Right hindlimb (tissue), 1 donor: ENCODE measurements around the gene ANTXR1.
A peak's percentile ranks its signal among the peaks of the same experiment; 100 is the strongest.

Source experiments
- DNase-seq: peaks from one replicate; pipeline ENCODE4 v3.0.0-alpha.2; 2018

ANTXR1 gene

GRCh38 chr2:69013142-69013839 lies at the start of gene ANTXR1:
TSS of gene ANTXR1 (plus strand) at chr2:69013179. CDS start at chr2:69013500, 321 bp downstream.
- peak; percentile 87 for DNase-seq

- no peak for DNase-seq
These were observed 48.7 kb upstream of the ANTXR1 start for GRCh38 chr2:68964282-68964681.

- no peak for DNase-seq
These were observed 44.8 kb upstream of the ANTXR1 start for GRCh38 chr2:68968221-68968620.

- DNase-seq = no peak
These were observed 43.1 kb upstream of the ANTXR1 start for GRCh38 chr2:68969736-68970490.

- DNase-seq = peak; percentile 44
These were observed 42.3 kb upstream of the ANTXR1 start for GRCh38 chr2:68970566-68971265.

GRCh38 chr2:68971591-68972231 lies 41.3 kb upstream of the ANTXR1 start:
- DNase-seq = no peak

- no peak for DNase-seq
These were observed 38.7 kb upstream of the ANTXR1 start, which contains the start of gene GKN1 for GRCh38 chr2:68974251-68974650. TSS of gene GKN1 (plus strand) at chr2:68974636. CDS start at chr2:68974678, 42 bp downstream.

GRCh38 chr2:68974946-68975665 lies 37.9 kb upstream of the ANTXR1 start:
- DNase-seq = no peak

GRCh38 chr2:68975844-68976243 lies 37.1 kb upstream of the ANTXR1 start:
- DNase-seq = no peak

GRCh38 chr2:68977453-68977852 lies 35.5 kb upstream of the ANTXR1 start:
- no peak for DNase-seq

- DNase-seq = no peak
These were observed 34.9 kb upstream of the ANTXR1 start for GRCh38 chr2:68978098-68978497.

- DNase-seq = no peak
These were observed 32.0 kb upstream of the ANTXR1 start for GRCh38 chr2:68980956-68981355.

- no peak for DNase-seq
These were observed 25.9 kb upstream of the ANTXR1 start for GRCh38 chr2:68987021-68987503.

- DNase-seq = no peak
These were observed 23.9 kb upstream of the ANTXR1 start for GRCh38 chr2:68989035-68989434.

GRCh38 chr2:68992341-68992740 lies 20.6 kb upstream of the ANTXR1 start:
- DNase-seq = no peak

GRCh38 chr2:68992933-68993332 lies 20.0 kb upstream of the ANTXR1 start:
- no peak for DNase-seq

- no peak for DNase-seq
These were observed 19.3 kb upstream of the ANTXR1 start for GRCh38 chr2:68993660-68994059.

GRCh38 chr2:68994864-68995263 lies 18.1 kb upstream of the ANTXR1 start:
- peak; percentile 49 for DNase-seq

GRCh38 chr2:68995916-68996315 lies 17.1 kb upstream of the ANTXR1 start:
- no peak for DNase-seq

- DNase-seq = no peak
These were observed 15.6 kb upstream of the ANTXR1 start for GRCh38 chr2:68997401-68997800.

GRCh38 chr2:69001879-69002278 lies 11.1 kb upstream of the ANTXR1 start:
- no peak for DNase-seq

GRCh38 chr2:69003731-69004130 lies 9.2 kb upstream of the ANTXR1 start:
- DNase-seq = no peak
